HepG2 (cell line): ENCODE measurements around the gene DNPH1. TPM values are rescaled to one million over a fixed set of nuclear protein-coding genes. Genes with fewer than 3 reads are reported as not detected.

Source experiments
- ATF6 ChIP-seq: sonication (generic); formaldehyde crosslinking; conservative IDR thresholded peaks from 2 replicates; pipeline ENCODE4 v1.4.0; 2020; ENCODE audit warnings: missing genetic modification reagents
- CHCHD3 ChIP-seq: sonication (generic); formaldehyde crosslinking; IDR thresholded peaks from 2 replicates; pipeline ENCODE4 v1.8.0; 2022; ENCODE audit warnings: mild to moderate bottlenecking, missing genetic modification reagents, moderate library complexity
- HOXA3 ChIP-seq: sonication (generic); formaldehyde crosslinking; IDR thresholded peaks from 2 replicates; pipeline ENCODE4 v1.5.0; 2020; ENCODE audit warnings: missing genetic modification reagents
- IKZF1 ChIP-seq: fragments of 450-650 bp; IDR thresholded peaks from 2 replicates; pipeline ENCODE4 v1.7.1; 2016
- PLSCR1 ChIP-seq: sonication (generic); formaldehyde crosslinking; IDR thresholded peaks from 2 replicates; pipeline ENCODE4 v1.5.0; 2020; ENCODE audit warnings: missing genetic modification reagents, mild to moderate bottlenecking, borderline replicate concordance
- POLR2G ChIP-seq: fragments of 200-400 bp; formaldehyde crosslinking; IDR thresholded peaks from 2 replicates; pipeline ENCODE4 v1.6.1; 2018; ENCODE audit warnings: mild to moderate bottlenecking, low read depth, low read length, moderate library complexity
- SMC3 ChIP-seq: IDR thresholded peaks from 2 replicates; pipeline ENCODE4 v1.6.1; 2011; ENCODE audit warnings: low read length, improper control_type of control experiment
- TSC22D2 ChIP-seq: sonication (generic); formaldehyde crosslinking; IDR thresholded peaks from 2 replicates; pipeline ENCODE4 v1.5.1; 2020; ENCODE audit warnings: missing genetic modification reagents, mild to moderate bottlenecking, borderline replicate concordance
- ZBTB44 ChIP-seq: sonication (generic); formaldehyde crosslinking; IDR thresholded peaks from 2 replicates; pipeline ENCODE4 v1.4.0; 2020; ENCODE audit warnings: missing genetic modification reagents
- ZBTB46 ChIP-seq: sonication (generic); formaldehyde crosslinking; IDR thresholded peaks from 2 replicates; pipeline ENCODE4 v1.4.0; 2020; ENCODE audit warnings: mild to moderate bottlenecking, missing genetic modification reagents, borderline replicate concordance
- ZMYM4 ChIP-seq: sonication (generic); formaldehyde crosslinking; IDR thresholded peaks from 2 replicates; pipeline ENCODE4 v1.8.1; 2023; ENCODE audit warnings: mild to moderate bottlenecking, missing genetic modification reagents
- ZNF225 ChIP-seq: sonication (generic); formaldehyde crosslinking; IDR thresholded peaks from 2 replicates; pipeline ENCODE4 v1.4.0; 2020; ENCODE audit warnings: mild to moderate bottlenecking, missing genetic modification reagents
- ZNF333 ChIP-seq: sonication (generic); formaldehyde crosslinking; IDR thresholded peaks from 2 replicates; pipeline ENCODE4 v1.4.0; 2020; ENCODE audit warnings: mild to moderate bottlenecking, missing genetic modification reagents, borderline replicate concordance
- ZNF337 ChIP-seq: sonication (generic); formaldehyde crosslinking; IDR thresholded peaks from 2 replicates; pipeline ENCODE4 v1.5.1; 2020; ENCODE audit warnings: missing genetic modification reagents, low read depth, mild to moderate bottlenecking, borderline replicate concordance
- ZNF563 ChIP-seq: sonication (generic); formaldehyde crosslinking; IDR thresholded peaks from 2 replicates; pipeline ENCODE4 v1.8.0; 2022; ENCODE audit warnings: mild to moderate bottlenecking, moderate library complexity, missing genetic modification reagents
- ZNF570 ChIP-seq: sonication (generic); formaldehyde crosslinking; IDR thresholded peaks from 2 replicates; pipeline ENCODE4 v1.4.0; 2020; ENCODE audit warnings: mild to moderate bottlenecking, missing genetic modification reagents, borderline replicate concordance
- ZNF574 ChIP-seq: sonication (generic); formaldehyde crosslinking; IDR thresholded peaks from 2 replicates; pipeline ENCODE4 v1.4.0; 2020; ENCODE audit warnings: missing genetic modification reagents
- polyA plus RNA-seq, 8 experiments: library from polyadenylated mRNA; depleted of rRNA in 3 of 8; stranded (reverse) in 7 of 8; unstranded in 1 of 8; fragments of >200 nt; fragmentation: Illumina TruSeq in 4 of 8; extraction: Trizol in 4 of 8; gene quantifications; 2 replicates each; pipeline versions ENCODE4 v1.2.1 to v1.2.3, GENCODE V29; 2011 to 2016; ENCODE audit warnings: low read depth in 4 of 8, missing spikeins in 1 of 8, mixed read lengths in 1 of 8; ENCODE audit not compliant: insufficient read depth in 1 of 8
- total RNA-seq, 5 experiments: library from RNA; depleted of rRNA; stranded (reverse); fragments of >200 nt; fragmentation: Illumina TruSeq; extraction: Trizol; gene quantifications; 2 replicates each; pipeline ENCODE4 v1.2.3, GENCODE V29; 2016; ENCODE audit warnings: low read depth in 1 of 5

DNPH1 gene
- total and polyA plus RNA-seq, 2 of the 13 experiments (the other 11 are each of a cell fraction or from before 2014, with no cell fraction given), result 56.5 to 75.1 TPM

GRCh38 chr6:43274916-43275597 lies 45.8 kb upstream of the DNPH1 start (continued):
- peak; percentile 81 for TF ChIP-seq ZNF574 (CRISPR knock-in tag)
- 0 out of 2 replicates have a peak, but pooled peaks have one; percentile 62 for TF ChIP-seq ZNF337 (CRISPR knock-in tag)
- peak; percentile 9; the same call in 1 of the 2 replicates for TF ChIP-seq TSC22D2 (CRISPR knock-in tag)
- TF ChIP-seq POLR2G, result peak; percentile 78
- no peak for TF ChIP-seq ATF6 (CRISPR knock-in tag)
- TF ChIP-seq ZMYM4 (CRISPR knock-in tag), result peak; percentile 43
- TF ChIP-seq SMC3, result no peak
- no peak for TF ChIP-seq IKZF1
- TF ChIP-seq PLSCR1 (CRISPR knock-in tag), result no peak
- peak; percentile 53; the same call in 1 of the 2 replicates for TF ChIP-seq CHCHD3 (CRISPR knock-in tag)
- TF ChIP-seq ZNF225 (CRISPR knock-in tag), result peak; percentile 77; the same call in 1 of the 2 replicates
- TF ChIP-seq ZNF333 (CRISPR knock-in tag), result no peak; the same call in 1 of the 2 replicates
- TF ChIP-seq ZBTB44, result no peak
- peak; percentile 99 for TF ChIP-seq ZBTB46 (CRISPR knock-in tag)
- 0 out of 2 replicates have a peak, but pooled peaks have one; percentile 68 for TF ChIP-seq ZNF570 (CRISPR knock-in tag)
- peak; percentile 63; the same call in 1 of the 2 replicates for TF ChIP-seq ZNF563 (CRISPR knock-in tag)
- peak; percentile 88 for TF ChIP-seq HOXA3 (CRISPR knock-in tag)
